SU-DHL-6 (cell line): ENCODE results near the gene FBXL4.

Experiments
- H2AFZ ChIP-seq: fragments of 200-600 bp; sonication (generic); 2 replicates; pipeline ENCODE4 v1.6.1; 2014; ENCODE audit warnings: low read depth, mild to moderate bottlenecking, moderate library complexity, mixed read lengths, antibody characterized with exemption, low read length; ENCODE audit not compliant: severe bottlenecking
- H3F3A ChIP-seq: fragments of 200-600 bp; shearing (Covaris generic); 2 replicates; pipeline ENCODE4 v1.6.0; 2016; ENCODE audit warnings: antibody characterized with exemption, mild to moderate bottlenecking; ENCODE audit not compliant: insufficient read depth
- H3K27ac ChIP-seq: fragments of 200-600 bp; sonication (generic); 2 replicates; pipeline ENCODE4 v1.5.1; 2016; ENCODE audit warnings: low read depth, mild to moderate bottlenecking, low read length, moderate library complexity, mixed read lengths
- H3K27me3 ChIP-seq: fragments of 200-600 bp; sonication (generic), shearing (Covaris generic); 2 replicates; pipeline ENCODE4 v1.6.0; 2014; ENCODE audit warnings: mild to moderate bottlenecking, low read length
- H3K36me3 ChIP-seq: fragments of 200-600 bp; sonication (generic); 2 replicates; pipeline ENCODE4 v1.6.1; 2014; ENCODE audit warnings: mild to moderate bottlenecking, low read length, mixed read lengths
- H3K4me2 ChIP-seq: fragments of 300-600, 200-600 bp; shearing (Covaris generic), sonication (generic); 2 replicates; pipeline ENCODE4 v1.6.0; 2014; ENCODE audit warnings: low read length, low read depth, mild to moderate bottlenecking; ENCODE audit not compliant: poor library complexity, severe bottlenecking
- H3K4me3 ChIP-seq: fragments of 200-600 bp; sonication (generic); 2 replicates; pipeline ENCODE4 v1.5.1; 2014; ENCODE audit warnings: antibody characterized with exemption, low read length, mild to moderate bottlenecking, mixed read lengths; ENCODE audit not compliant: insufficient read depth, poor library complexity, severe bottlenecking
- H3K79me2 ChIP-seq: fragments of 200-600 bp; sonication (generic); 2 replicates; pipeline ENCODE4 v1.6.1; 2014; ENCODE audit warnings: mild to moderate bottlenecking, low read length, moderate library complexity; ENCODE audit not compliant: insufficient read depth
- H3K9ac ChIP-seq: fragments of 200-600 bp; sonication (generic); 2 replicates; pipeline ENCODE4 v1.7.0; 2014; ENCODE audit warnings: mild to moderate bottlenecking, low read length
- H3K9me2 ChIP-seq: fragments of 200-600 bp; sonication (generic); replicated peaks from 2 replicates; pipeline ENCODE4 v1.6.1; 2014; ENCODE audit warnings: low read length; ENCODE audit not compliant: insufficient read depth
- H3K9me3 ChIP-seq: fragments of 200-600 bp; sonication (generic); 2 replicates; pipeline ENCODE4 v1.6.1; 2014; ENCODE audit warnings: low read length, mixed read lengths; ENCODE audit not compliant: insufficient read depth
- H4K20me1 ChIP-seq: fragments of 200-600 bp; sonication (generic); 2 replicates; pipeline ENCODE4 v1.6.1; 2014; ENCODE audit warnings: low read depth, mild to moderate bottlenecking, antibody characterized with exemption, low read length, moderate library complexity, mixed read lengths
- CTCF ChIP-seq: fragments of 200-600 bp; sonication (generic); IDR thresholded peaks from one replicate; pipeline ENCODE4 v1.5.1; 2017; ENCODE audit warnings: antibody characterized with exemption, mild to moderate bottlenecking, low read length, moderate library complexity; ENCODE audit not compliant: insufficient read depth, poor library complexity, severe bottlenecking
- EZH2phosphoT487 ChIP-seq: fragments of 200-600 bp; sonication (generic), shearing (Covaris generic); conservative IDR thresholded peaks from 2 replicates; pipeline ENCODE4 v1.6.1; 2018; ENCODE audit warnings: mild to moderate bottlenecking, antibody characterized with exemption, low read length, moderate library complexity, mixed read lengths

The FBXL4 gene

GRCh38 chr6:98945311-98946115, 2.2 kb downstream of the FBXL4 start:
- H3K27me3 ChIP-seq, result no peaks in the 10 kb centered on the region
- H2AFZ ChIP-seq, result no peak overlapping the region
- H3K36me3 ChIP-seq, result peaks cover 11% of the 10 kb centered on the region; the same call in 1 of the 2 replicates
- H3K9ac ChIP-seq, result peak overlapping the region; percentile 66
- TF ChIP-seq CTCF (no peak), EZH2phosphoT487 (no peak)
- peaks cover 32% of the 10 kb centered on the region for H3F3A ChIP-seq
- H3K4me3 ChIP-seq, result peak overlapping the region; percentile 64
- peak overlapping the region; percentile 92 for H3K4me2 ChIP-seq
- H3K9me3 ChIP-seq, result no peaks in the 10 kb centered on the region
- no peaks in the 10 kb centered on the region for H3K9me2 ChIP-seq
- peaks cover 61% of the 10 kb centered on the region for H3K79me2 ChIP-seq
- no peaks in the 10 kb centered on the region for H4K20me1 ChIP-seq
- H3K27ac ChIP-seq, result peak overlapping the region; percentile 84

- Histone ChIP-seq H3K4me2 (peak overlapping the region; percentile 92), H3K4me3 (no peak overlapping the region), H3K36me3 (peaks cover 17% of the 10 kb centered on the region), H3K9me3 (no peaks in the 10 kb centered on the region), H3K27me3 (no peaks in the 10 kb centered on the region), H3K9me2 (no peaks in the 10 kb centered on the region), H3K79me2 (peaks cover 67% of the 10 kb centered on the region), H3K27ac (peak overlapping the region; percentile 84), H4K20me1 (no peaks in the 10 kb centered on the region), H3K9ac (no peak overlapping the region), H2AFZ (no peak overlapping the region), H3F3A (peaks cover 32% of the 10 kb centered on the region)
- TF ChIP-seq CTCF (no peak), EZH2phosphoT487 (no peak)
Observed at GRCh38 chr6:98944598-98945081, 3.1 kb downstream of the FBXL4 start.

GRCh38 chr6:98944168-98944567, 3.6 kb downstream of the FBXL4 start:
- Histone ChIP-seq H3K27me3 (no peaks in the 10 kb centered on the region), H3K9me2 (no peaks in the 10 kb centered on the region), H2AFZ (no peak overlapping the region), H3K4me2 (no peak overlapping the region), H4K20me1 (no peaks in the 10 kb centered on the region), H3K27ac (no peak overlapping the region), H3K79me2 (peaks cover 72% of the 10 kb centered on the region), H3K9me3 (no peaks in the 10 kb centered on the region), H3F3A (peaks cover 32% of the 10 kb centered on the region), H3K36me3 (peaks cover 17% of the 10 kb centered on the region), H3K4me3 (no peak overlapping the region), H3K9ac (no peak overlapping the region)
- no peak for TF ChIP-seq EZH2phosphoT487
- TF ChIP-seq CTCF, result no peak
